Gastrocnemius medialis (tissue), 4 donors: ENCODE data around the gene DMBT1.

Source experiments
- POLR2A ChIP-seq, 2 donors: fragments of 450-650 bp; IDR thresholded peaks; one replicate each; pipeline ENCODE4 v1.6.1; 2017; ENCODE audit warnings: antibody characterized with exemption in 2 of 2, mild to moderate bottlenecking in 2 of 2, moderate library complexity in 2 of 2
- TF ChIP-seq, protein P1 (sequence below), 5 experiments: fragments of 450-650 bp in 3 of 5; fragments of 200-600 bp in 2 of 5; sonication (generic) in 2 of 5; IDR thresholded peaks in 4 of 5; conservative IDR thresholded peaks in 1 of 5; 1 replicate in 4 of 5; 2 replicates in 1 of 5; pipeline ENCODE4 v1.5.1; 2016 to 2019; ENCODE audit warnings: antibody characterized with exemption in 5 of 5, mild to moderate bottlenecking in 3 of 5, moderate library complexity in 3 of 5

- TF ChIP-seq, protein P1, sequence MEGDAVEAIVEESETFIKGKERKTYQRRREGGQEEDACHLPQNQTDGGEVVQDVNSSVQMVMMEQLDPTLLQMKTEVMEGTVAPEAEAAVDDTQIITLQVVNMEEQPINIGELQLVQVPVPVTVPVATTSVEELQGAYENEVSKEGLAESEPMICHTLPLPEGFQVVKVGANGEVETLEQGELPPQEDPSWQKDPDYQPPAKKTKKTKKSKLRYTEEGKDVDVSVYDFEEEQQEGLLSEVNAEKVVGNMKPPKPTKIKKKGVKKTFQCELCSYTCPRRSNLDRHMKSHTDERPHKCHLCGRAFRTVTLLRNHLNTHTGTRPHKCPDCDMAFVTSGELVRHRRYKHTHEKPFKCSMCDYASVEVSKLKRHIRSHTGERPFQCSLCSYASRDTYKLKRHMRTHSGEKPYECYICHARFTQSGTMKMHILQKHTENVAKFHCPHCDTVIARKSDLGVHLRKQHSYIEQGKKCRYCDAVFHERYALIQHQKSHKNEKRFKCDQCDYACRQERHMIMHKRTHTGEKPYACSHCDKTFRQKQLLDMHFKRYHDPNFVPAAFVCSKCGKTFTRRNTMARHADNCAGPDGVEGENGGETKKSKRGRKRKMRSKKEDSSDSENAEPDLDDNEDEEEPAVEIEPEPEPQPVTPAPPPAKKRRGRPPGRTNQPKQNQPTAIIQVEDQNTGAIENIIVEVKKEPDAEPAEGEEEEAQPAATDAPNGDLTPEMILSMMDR (IDR thresholded peaks at IDR 0.05 in 4 of 5, conservative IDR thresholded peaks at IDR 0.05 in 1 of 5) = no peak
- no peak for TF ChIP-seq POLR2A (IDR thresholded peaks at IDR 0.05)
Observed at GRCh38 chr10:122665946-122666345, 105.4 kb downstream of the DMBT1 start.
